Measurements from ENCODE around the gene WNT8A.

The WNT8A gene

DNA sequence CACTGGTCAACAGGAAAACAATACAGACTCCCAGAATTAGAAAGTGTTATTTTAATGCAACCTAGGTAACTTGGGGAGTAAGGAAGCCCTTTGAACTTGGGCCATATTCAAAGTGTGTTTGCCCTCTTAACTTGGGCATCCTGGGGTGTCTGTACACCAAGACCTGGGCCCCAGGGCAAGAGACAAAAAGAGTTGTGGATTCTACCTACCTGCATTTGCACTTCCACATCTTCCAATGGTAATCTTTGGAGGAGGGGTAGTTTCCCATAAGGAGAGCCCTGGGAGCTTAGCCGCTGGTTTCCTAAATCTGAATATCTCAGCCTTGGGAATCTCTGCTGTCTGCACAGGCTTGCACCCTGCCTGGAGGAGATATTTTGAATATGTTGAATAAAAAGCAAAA lies 8.5 kb downstream of the WNT8A start:
- no peak for DNase-seq

DNA sequence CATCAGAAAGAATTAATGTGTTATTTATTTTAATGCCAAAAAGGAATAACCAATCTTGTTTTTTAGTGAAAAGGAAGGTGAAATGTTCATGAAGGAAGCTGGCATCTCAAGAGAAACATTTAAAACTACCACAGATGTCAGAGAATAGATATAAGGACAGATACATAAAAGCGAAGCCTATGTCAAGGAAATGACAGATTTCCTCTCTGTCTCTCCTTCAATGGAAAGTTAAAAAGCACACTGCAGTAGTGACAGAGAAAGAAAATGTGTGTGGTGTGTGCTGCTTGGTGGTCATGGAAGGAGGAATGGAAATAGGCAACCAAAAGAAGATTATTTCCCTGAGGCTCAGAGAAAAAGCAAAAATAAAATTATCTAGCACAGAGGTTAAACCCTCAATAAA lies 9.2 kb downstream of the WNT8A start:
- DNase-seq, result no peak

DNA sequence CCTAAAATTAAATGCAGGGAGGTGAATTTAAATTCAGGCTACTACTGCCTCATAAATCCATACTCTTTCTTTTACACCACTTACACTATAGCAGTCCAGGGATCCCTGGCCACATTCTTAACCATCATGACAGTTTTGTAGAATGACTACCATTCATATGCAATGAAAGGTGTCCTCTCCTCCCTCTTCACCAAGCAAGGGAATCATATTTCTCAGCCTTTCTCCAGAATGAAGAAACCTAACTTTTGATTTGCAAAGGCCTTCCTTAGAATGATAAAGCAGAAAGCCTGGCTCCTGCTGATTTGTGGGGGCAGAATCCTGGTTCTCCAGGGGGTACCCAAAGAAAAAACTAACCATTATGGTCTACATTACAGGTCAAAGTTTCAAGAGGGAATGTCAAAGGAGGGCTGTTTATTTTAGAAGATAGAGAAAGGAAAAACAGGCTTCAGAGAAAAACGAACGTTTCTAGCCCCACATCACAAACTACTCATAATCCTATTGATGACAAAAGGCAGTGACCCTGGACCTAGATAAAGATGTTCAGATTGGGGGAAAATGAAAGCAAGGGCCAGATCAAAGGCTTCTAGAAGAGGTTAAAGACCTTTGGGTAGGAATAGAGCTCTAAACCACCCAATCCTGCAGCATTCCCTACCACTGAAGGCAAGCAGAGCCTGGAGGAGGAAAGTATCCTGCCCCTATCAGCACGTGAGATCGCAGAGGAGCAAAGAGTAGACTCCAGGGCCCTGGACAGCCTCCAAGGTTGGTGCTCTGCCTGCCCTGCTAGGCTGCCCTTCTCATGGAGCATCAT lies 11.5 kb downstream of the WNT8A start:
- no peak for DNase-seq

DNA sequence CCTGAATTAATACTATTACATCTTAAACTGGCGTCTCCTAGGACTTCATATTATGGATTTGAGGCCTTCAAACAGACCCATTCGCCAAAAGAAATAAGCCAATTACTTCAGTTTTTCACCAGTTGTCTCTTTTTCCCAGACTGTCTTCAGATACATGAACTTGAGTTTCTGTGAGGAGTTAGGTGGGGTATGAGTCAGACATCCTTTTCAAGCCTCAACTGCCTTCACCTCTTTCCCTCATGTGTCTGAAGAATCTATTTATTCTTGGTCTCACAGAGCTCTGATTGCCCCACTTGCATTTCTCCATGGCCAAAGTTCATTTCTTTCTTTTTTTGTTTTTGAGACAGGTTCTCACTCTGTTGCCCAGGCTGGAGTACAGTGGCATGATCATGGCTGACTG lies 12.5 kb downstream of the WNT8A start:
- no peak for DNase-seq

DNA sequence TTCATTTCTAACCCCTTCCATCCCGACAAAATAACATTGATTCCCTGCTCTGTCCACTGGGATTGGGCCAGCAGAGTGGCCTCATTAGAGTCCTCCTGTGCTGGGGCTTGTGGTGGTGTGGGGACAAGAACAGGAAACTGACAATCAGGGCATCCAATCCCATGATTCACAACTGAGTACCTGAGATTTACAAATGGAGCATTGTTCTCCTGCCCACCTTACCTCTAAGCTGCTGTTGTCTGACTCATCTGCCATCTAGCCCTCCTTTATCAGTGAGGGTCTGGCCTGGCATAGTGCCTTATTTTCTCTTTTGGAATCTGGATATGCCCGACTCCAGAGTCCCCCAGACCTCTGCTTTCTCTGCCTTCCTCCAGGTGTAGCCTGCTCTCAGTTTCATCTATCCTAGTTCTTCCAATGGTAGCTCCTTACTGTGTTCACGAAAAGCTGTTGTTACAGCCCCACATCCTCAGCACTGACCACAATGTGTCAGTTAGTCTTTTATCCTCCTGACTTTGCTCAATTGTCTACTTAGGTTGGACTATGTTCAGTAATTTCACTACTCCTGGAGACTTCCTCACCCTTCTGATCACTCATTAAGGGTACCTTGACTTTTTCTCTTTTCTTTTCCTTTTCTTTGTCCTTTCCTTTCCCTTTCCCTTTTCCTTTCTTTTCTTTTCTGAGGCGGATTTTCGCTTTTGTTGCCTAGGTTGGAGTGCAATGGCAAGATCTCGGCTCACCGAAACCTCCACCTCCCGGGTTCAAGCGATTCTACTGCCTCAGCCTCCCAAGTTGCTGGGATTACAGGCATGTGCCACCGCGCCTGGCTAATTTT lies 13.4 kb downstream of the WNT8A start:
- DNase-seq, result no peak

DNA sequence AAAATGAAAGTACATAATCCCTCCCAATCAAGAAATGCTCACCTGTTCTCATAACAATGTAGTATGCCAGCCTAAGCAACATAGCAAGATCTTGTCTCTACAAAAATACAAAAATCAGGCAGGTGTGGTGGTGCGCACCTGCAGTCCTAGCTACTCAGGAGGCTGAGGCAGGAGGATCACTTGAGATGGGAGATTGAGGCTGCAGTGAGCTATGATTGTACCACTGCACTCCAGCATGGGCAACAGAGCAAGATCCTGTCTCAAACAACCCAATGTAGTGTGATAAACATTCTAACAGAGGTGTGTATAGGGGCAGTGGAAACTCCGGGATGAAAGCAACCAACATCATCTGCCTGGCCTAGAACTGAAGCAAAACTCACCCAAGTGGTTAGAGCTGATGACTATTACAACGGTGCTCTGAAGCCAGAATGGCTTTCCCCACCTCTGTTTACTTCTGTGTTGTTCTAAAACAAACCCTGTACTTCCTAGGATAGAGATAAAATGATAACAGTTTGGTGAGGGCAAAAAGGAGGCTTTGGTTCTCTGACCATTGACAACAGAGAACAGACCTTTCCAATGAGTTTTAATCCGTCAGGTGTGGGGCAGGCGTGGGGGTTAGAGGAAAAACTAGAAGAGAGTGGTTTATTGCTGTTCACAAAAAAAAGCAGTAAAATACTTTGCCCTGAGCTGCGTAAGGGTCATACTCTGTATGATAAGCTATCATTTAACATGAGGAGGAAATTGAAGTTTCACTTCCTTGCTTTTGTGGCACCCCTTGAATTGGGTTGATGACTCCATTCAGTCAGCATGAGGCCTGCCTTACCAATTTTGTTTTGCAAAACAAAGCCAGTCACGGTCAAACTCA lies 18.9 kb downstream of the WNT8A start:
- DNase-seq, result no peak

DNA sequence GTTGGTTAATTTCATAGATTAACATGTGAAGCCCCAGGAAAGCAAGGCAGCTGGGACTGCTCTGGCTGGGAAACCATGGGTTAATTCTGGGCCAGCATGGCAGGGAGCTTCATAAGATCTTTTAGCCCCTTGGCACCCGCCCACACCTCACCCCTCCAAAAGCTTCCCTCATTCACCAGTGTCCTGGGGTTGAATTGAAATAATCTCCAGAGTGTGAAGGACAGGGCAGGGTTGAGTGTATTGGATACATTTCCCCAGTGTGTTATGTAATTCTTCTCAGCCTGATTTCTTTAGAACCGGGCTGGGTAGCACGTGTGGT lies 19.4 kb downstream of the WNT8A start:
- no peak for DNase-seq

DNA sequence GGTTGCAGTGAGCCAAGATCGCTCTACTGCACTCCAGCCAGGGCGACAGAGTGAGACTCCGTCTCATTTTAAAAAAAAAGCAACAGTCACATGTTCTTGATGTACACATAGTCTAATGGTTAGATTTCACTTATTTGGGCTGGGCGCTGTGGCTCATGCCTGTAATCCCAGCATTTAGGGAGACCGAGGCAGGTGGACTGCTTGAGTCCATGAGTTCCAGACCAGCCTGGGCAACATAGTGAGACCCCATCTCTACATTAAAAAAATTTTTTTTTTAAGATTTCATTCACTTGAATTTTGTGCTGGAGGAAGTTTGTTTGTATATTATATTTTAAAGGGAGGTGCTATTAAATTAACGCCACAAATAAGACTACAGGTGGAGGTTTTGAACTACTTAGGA lies 21.9 kb downstream of the WNT8A start:
- DNase-seq, result no peak

DNA sequence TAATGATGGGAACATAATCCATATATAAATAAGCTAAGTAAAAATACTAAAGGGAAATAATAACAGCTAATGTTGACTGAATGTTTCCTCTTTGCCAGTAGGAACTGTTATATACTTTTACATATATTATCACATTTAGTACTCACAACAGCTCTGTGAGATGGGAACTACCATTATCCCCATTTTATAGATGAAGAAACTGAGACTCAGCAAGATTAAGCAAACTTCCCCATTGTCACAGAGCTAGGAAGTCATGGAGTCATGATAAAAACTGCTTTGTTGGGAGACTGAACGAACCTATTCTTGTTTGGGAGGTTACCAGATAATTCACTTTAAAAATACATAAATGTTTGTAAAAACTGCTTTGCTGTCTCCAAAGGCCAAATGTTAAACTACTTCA lies 23.4 kb downstream of the WNT8A start:
- DNase-seq, result no peak

DNA sequence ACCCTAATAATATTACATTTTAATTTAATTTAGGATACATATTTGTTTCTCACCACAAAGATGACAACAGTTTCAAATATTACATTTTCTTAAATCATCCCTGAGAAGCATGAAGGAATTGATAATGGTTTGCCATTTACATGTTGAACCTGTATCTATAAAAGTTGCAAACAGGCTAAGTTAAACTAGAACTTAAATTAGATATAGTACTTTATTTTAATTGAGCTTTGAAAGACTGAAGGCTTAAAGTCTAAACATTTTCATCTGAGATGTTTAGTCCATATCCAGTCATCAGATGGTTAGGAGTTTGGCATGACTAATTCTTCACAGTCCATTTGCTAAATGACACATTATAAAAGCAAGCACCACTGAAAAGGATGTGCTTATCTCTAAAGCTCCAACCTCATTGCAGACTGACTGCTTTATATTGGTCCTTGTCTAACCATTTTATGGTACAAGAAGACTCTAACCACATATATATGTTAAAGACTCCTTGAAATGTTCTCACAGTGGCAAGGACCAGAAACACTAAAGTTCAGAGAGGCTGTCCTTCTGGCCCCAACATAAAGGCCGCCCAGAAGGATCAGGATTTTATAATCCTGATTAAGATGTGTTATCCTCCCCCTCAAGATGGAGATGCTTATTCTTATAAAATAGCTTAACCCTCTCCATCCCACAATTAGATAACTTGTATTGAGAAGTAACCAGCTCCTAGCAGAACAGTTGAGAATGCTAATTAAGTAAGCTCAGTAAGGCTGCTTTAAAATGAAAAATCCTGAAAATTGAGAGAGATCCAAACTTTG lies 25.8 kb downstream of the WNT8A start:
- no peak for DNase-seq

DNA sequence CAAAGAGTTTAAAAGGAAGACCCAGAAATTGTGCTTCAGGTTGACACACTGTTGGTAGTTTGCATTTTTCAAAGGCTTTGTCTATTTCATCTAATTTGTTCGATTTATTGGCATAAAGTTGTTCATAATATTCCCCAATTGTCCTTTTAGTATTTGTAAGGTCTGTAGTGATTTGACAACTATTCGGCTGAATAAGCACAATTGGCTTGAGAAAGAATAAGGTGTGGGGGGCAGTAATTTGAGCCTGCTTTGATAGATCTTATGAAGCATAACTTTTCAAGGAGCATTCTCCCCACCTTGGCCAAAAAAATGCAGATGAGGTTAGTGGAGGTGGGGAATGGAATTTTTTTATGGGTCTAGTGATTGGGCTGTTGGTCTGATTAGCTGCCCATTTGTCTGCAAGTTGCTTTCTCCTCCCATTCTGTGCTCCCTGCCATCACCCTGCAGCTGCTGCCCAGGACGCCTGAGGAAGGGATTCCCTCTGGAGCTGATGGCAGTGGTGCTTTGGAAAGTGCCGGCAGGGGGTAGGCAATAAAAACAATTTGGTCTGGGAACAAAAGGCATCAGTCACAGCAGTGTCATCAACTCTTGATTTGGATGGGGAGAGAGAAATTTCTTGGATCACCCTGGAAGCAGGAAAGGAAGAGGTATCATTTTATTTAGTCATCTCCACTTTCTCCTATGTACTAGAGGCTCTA lies 26.6 kb downstream of the WNT8A start:
- no peak for DNase-seq

DNA sequence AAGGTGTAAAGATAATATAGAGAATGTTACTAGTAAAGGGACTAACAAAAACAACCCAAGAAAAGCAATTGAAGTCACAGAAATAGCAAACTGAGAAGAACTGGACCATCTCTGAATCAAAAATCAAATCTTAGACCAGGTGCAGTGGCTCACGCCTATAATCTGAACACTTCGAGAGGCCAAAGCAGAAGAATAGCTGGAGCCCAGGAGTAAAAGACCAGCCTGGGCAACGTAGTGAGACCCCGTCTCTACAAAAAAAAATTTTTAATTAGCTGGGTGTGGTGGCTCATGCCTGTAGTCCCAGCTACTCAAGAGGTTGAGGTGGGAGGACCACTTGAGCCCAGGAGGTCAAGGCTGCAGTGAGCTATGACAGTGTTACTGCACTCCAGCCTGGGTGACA lies 27.3 kb downstream of the WNT8A start:
- DNase-seq, result no peak

DNA sequence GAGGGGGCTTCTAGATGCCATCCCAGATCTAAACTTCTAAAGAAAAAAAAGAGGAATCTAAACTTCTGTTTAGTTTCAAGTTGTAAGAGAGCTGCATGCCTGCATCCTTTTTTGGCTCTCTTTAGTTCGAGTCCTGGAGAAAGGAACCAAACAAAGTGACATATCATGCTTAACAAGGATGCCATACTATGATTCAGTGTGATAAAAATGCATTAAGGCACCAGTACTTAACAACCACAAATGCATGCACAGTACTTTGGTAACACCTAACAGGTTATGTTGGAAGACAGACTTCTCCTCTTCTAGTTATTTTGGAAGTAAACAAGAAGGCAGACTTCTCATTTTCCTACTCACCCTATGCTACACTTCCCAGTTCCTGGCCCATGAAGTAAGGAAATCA lies 28.1 kb downstream of the WNT8A start:
- no peak for DNase-seq

DNA sequence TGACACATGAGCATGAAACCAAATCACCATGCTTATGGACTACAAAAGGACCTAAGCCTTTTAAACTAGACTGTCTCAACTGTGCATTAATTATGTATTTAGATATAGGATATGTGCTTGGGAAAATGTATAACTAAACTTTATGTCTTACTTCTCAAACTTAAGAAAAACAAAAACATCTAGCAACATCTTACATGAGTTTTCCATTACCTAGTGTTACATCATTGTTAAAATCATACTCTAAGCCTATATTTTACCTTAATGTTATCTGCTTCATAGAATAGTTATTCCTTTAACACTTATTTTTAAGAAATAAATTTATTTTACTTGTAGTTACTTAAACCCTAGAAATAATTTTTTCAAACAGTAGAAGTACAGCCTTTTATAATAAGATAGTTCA lies 31.4 kb downstream of the WNT8A start:
- DNase-seq, result no peak

DNA sequence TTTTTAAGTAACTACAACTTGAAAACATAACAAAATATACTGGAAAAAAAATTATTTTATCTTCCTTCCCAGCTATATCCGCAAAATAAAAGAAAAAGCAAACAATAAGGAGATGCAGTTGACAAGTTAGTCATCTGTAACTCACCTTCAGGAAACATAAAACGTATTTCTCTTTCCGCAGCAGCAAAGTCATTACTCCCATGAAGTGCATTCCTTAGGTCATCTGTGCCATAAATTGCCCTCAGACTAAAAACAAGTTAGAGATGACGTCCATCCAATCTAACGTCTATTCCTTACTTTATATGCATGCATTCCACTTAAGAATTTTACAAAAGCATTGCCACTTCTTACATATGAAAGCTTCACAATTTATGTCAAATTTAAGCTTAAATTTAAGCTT lies 44.5 kb downstream of the WNT8A start:
- no peak for DNase-seq

DNA sequence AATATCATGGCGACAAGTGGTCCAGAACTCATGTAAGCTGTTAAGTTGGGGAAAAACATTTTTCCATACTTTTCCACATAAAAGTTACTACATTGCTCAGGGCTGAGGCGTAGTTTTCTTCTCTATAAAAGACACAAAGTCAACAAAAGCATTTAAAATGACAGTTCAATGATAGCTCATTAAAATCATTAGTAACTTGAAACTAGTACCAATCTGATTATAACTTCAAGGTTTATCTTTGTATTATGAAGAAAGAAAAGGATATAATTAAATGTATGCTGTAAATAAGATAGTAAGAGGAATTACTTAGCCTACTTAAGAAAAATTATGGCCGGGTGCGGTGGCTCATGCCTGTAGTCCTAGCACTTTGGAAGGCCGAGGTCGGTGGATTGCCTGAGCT lies 45.5 kb downstream of the WNT8A start:
- DNase-seq, result no peak

DNA sequence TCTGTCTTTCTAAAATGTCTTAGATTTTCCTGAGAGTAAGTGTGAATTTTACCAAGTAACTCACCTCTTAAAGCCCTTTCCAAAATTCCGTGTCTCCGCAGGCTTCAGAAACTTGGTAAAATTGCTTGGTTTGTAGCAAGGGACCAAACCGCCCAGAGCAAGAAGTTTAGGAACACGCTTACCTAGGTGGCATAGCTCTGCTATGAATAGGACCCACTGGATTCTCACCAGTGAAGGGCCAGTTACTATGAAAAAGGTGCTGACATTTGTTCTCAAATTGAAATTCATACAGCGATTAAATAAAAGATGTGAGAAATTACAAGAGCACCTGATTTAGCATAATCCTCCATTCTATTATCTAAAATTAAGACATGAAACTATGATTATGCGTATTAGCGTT lies 48.7 kb downstream of the WNT8A start:
- DNase-seq, result no peak

DNA sequence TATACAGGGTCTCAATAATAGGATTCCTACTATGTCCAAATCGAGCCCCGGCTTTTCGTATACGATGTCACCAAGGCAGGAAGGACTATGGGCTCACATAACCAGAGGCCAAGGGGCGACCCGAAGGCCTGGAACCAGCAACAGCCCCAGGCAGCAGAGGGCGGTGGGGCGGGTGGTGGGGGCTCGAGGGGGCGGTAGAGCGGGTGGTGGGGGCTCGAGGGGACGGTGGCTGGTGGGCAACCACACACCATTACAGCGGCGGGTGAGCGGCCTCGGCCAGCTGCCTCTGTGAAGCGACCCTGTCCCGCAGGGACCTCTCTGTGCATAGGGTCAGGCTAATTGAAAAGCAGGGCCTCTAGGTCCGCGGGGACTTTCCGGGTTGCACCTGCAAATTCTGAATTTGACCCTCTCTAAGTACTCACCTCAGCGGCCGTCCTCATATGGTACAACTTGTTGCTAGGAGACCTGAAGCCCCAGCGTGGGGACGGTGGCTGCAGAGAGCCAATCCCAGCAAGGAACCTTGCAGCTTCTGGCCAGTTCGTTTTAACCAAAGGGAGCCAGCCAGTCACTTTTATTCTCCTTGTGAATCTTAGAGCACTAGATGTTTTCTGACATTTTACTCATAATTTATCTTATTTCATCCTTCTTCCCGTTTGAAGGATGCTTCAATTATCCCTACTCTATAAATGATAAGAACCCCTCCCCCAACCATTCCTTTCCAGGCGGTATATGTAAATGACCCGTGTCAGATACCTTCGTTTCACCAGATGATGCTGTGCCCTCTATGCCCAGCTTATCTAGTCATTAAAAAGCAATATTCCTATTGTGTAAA lies 55.3 kb downstream of the WNT8A start, which contains the start of gene NME5:
Gene NME5, minus strand, starts transcription at position 480 of the 832 bp plus-strand sequence. CDS start 648 bp downstream, outside the sequence.
- DNase-seq, result peak; percentile 4 to 80

DNA sequence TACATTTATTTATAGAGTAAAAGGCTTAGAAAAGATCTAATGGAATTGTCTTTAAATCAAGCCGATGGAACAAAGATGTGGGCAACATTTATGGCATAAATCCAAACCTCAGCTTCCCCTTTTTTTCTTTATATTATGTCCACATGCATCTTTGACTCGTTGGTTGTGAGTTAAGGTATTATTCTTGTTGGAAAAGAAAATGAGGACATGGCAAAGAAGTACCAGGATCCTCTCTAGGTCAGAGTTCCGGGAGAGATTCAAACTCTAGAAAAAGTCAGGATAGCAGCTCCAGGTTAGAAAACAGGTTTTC lies 55.9 kb downstream of the WNT8A start:
- no peak for DNase-seq

DNA sequence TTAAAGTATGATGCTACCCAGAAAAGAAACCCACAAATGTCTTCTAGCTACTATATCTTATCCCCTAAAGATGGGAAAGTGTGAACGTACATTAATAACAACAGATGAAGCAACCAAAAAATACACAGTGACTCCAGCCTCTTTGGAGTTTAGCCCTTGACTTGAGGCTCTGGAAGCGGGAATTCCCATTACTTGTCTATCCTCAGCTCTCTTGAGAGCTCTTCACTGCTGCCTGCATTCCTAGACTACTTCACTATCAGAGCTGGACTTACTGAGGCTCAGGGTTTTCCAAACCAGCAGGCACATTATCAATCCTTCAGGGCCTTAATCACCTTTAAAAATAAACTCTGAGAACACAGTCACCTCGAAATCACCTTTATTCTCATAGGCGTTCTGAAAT lies 56.4 kb downstream of the WNT8A start:
- DNase-seq, result no peak
